ENCODE data around the gene KDSR.

KDSR gene

DNA sequence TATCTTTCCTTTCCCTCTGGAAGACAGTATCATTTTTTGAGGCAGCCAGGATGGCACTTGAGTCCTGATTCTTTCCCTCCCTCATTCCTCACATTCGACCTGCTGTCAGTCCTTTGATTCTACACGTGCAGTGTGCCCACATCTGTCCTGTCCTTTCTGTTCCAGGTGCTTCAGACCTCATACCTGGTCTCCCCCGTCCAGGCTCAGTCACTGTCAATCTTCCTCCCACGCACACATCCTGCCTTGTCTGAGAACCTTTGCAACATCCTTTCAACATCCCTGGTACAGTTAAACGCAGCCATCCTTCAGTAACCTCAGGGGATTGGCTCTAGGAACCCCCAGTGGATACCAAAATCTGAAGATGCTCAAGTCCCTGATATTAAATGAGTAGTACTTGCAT lies 57.6 kb downstream of the KDSR start:
- in situ Hi-C loops (cut with MboI; ENCODE audit: low sequenced_read_pairs): loop anchor here (25.0 kb wide), 1 partner anchor 172 kb away; no protein-coding TSS in a partner anchor

GRCh38 chr18:63307551-63308200 lies 59.3 kb downstream of the KDSR start:
- in situ Hi-C loops (cut with MboI; ENCODE audit: low sequenced_read_pairs): loop anchor here (25.0 kb wide), 1 partner anchor 170 kb away; no protein-coding TSS in a partner anchor

DNA sequence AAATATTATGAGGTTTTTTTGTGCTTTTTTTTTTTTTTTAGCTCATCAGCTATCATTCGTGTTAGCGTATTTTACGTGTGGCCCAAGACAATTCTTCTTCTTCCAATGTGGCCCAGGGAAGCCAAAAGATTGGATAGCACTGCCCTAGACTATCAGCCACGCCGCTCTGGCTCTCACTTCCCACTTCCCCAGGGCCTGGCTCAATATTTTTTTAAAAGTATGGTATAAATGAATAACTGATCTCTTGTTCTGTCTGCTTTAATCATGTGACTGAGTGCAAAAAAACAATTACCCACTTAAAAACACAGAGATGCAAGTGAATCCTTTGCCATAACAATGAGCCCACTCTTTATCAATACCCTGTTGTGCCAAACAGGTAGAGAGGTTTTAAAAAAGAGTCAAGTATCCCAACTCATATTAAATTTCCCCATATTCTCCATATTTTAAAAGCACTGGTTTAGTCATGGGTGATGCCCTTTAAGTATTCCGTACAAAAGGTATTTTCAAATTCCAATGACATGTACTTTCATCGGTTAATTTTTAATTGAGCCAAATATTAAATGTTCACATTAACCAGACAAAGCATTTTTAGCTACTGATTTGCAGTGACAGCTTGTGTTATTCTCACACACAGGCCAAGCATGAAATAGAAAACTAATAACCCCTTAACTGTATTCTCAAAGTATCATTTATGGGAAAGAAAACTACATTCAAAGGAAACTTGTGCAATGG lies 60.0 kb downstream of the KDSR start:
- in situ Hi-C loops (cut with MboI; ENCODE audit: low sequenced_read_pairs): loop anchor here (25.0 kb wide), 1 partner anchor 170 kb away; no protein-coding TSS in a partner anchor

GRCh38 chr18:63306249-63306648 lies 60.8 kb downstream of the KDSR start:
- in situ Hi-C loops (cut with MboI; ENCODE audit: low sequenced_read_pairs): loop anchor here (25.0 kb wide), 1 partner anchor 169 kb away; no protein-coding TSS in a partner anchor

- in situ Hi-C loops (cut with MboI; ENCODE audit: low sequenced_read_pairs): loop anchor here (25.0 kb wide), 1 partner anchor 166 kb away; no protein-coding TSS in a partner anchor
Measured at GRCh38 chr18:63303547-63303946, 63.5 kb downstream of the KDSR start.

DNA sequence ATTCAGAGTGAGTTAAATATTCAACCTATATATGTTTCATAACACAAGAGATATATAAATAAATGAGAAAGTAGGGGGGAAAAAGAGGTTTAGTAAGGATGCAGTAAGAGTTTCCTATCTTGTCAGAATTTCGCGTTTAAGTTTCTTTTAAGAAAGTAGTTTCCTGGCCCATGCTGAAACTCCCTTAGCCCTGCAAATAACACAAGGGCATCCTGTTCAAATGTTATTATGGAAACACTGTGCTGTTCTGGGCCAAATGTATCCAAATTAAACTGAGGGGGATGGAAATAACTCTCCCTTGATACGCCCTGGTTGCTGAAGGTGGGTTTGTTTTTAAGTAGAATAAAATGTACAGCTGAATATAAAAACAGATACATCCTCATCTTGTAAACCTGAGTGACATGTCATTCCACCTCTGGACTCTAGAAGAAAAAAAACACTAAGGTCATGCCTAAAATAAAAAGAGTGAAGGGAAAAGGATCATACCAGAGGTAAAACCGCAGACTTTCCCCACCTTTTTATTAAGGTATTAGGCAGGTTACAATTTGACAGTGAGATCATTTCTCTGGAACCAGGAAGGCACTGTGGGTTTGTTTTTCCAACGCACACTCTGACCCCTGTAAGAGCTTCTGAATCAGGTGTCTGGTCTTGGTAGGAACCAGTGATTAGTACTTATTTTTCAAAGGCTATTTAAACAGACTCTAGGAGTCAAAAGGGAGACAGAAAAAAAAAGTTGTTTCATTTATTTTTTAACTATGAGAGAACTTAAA lies 64.2 kb downstream of the KDSR start:
- in situ Hi-C loops (cut with MboI; ENCODE audit: low sequenced_read_pairs): loop anchor here (25.0 kb wide), 1 partner anchor 166 kb away; no protein-coding TSS in a partner anchor

- in situ Hi-C loops (cut with MboI; ENCODE audit: low sequenced_read_pairs): loop anchor here (25.0 kb wide), 1 partner anchor 165 kb away; no protein-coding TSS in a partner anchor
Measured at GRCh38 chr18:63302220-63302619, 64.8 kb downstream of the KDSR start.

- in situ Hi-C loops (cut with MboI; ENCODE audit: low sequenced_read_pairs): loop anchor here (25.0 kb wide), 1 partner anchor 164 kb away; no protein-coding TSS in a partner anchor
Measured at GRCh38 chr18:63301434-63301833, 65.6 kb downstream of the KDSR start.

- in situ Hi-C loops (cut with MboI; ENCODE audit: low sequenced_read_pairs): loop anchor here (25.0 kb wide), 1 partner anchor 163 kb away; no protein-coding TSS in a partner anchor
Measured at GRCh38 chr18:63299837-63300745, 66.9 kb downstream of the KDSR start.

DNA sequence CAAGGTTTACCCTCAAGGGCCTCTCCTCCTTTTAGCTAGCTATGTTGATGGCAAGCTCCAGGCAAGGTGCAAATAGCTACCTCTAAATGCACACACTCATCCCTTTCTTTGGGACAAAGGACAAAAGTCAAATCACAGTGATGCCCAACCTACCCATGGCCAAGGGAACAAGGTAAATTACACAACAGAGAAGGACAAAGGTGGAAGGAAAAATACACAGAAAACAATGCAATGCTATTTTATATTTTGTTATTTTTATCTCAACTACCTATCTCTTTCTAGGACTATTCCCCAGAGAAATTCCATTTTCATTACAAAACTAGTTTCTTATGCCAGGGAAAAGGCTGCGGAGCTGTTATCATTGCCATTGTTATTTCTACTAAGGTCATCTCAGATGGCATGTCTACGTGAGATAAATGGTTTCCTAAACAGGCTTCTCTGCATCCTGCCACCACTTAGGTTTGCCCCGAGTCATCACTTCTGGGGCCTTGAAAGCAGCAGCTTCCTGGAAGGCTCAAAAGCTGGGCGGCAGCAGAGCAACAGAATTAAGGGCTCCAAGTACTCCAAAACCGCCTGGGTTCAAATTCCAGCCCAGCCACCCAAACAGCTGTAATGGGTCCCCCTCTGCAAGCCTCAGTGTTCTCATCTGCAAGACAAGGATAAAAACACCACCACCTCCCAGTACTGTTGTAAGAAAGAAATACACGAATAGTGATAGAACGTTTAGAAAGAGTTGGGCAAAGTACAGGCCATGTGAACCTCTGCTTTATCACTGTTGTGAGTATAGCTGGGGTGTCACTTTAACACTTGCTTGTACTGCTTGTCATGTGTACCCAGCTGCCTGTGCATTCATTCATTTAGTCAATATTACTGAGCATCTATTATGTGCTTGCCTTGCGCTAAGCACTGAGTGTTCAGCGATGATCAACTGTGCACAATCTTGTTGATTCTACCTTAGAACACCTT lies 68.3 kb downstream of the KDSR start:
- in situ Hi-C loops (cut with MboI; ENCODE audit: low sequenced_read_pairs): no loop called here

DNA sequence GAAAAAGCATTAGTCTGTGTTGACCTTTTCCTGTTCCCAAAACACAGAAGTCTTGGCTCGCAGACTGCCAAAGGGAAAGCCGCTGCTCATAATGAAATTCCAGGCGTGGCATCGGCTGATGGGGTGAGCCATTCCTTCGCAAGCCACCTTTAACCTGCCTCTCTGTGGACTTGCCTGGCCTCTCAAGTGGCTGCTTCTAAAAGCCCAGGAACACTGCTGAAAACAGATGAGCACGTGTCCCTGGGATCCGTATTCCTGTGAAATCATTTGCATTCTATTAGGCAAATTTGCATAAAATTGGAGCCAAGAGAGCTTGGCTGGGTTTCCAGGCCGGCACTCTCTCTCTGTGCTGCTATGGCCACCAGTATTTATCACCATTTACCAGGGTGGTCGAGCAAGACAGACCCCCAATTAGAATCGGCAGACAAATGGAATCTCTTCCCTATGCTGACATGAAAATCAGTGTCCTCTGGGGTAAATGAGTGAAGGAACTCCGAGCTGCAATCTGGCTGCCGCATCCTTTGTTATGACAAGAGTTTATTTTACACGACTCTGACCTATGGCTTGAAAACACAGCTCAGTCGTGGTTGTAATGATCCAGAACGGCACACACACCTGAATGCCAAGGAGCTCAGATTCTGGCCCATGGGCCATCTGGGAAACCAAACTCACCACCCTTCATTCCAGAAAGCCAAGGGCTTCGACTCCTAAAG lies 69.2 kb downstream of the KDSR start:
- in situ Hi-C loops (cut with MboI; ENCODE audit: low sequenced_read_pairs): no loop called here

- in situ Hi-C loops (cut with MboI; ENCODE audit: low sequenced_read_pairs): no loop called here
Measured at GRCh38 chr18:63293935-63294334, 73.1 kb downstream of the KDSR start.

DNA sequence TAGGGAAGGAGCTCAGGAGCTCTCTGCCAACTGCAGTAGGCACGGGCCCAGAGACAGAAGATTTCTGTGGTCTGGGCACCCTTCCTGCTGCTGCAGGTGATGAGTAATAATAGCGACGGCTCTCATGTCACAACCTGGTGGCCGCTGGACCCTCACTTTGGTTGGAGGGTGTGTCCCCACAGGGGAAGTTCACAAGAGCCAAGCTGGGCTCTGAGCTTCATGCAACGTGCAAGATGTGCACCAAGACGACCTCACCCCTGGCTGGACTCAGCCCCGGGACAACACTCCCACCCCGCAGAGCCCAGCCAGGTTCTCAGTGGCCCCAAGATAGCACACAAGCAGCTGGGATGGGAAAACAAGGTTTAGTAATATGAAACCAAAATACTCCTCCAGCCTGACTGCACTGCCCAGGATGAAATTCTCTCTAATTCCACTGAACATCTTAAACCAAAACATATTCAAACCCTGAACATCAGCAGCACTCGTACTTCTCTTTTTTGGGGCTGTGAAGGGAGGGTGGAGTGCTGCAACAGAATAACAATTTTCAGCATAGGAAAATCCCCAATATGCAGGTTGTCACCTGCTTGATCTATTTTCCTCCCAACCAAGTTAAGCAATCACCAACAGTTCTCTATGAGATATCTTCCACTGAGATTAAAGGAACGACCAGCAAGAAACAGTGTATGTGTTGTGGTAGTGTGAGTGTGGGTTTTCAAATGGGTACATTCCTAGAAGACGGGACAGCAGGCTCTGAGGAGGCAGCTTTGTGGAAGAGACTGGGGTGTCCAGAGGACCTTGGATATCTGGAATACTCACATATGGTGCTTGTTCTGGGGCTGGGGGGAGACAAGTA lies 73.9 kb downstream of the KDSR start:
- in situ Hi-C loops (cut with MboI; ENCODE audit: low sequenced_read_pairs): no loop called here

- in situ Hi-C loops (cut with MboI; ENCODE audit: low sequenced_read_pairs): no loop called here
Measured at GRCh38 chr18:63291278-63291677, 75.7 kb downstream of the KDSR start.

DNA sequence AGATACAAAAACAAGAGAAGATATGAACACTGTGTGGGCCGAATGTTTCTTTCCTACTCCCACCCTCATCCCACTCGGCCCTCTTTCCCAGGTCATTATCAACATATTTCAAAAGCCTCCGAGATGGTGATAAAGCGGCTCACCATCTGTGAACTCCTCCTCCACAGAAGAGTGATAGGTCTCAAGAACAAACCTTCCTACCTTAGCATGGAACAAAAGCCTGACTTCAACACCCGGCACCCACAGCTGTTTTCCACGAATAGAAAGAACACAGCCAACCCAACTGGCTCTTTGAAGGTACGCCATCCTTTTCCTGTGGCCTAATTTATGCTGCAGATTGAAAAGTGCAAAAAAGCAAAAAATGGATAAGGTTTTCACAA lies 76.2 kb downstream of the KDSR start:
- in situ Hi-C loops (cut with MboI; ENCODE audit: low sequenced_read_pairs): no loop called here

DNA sequence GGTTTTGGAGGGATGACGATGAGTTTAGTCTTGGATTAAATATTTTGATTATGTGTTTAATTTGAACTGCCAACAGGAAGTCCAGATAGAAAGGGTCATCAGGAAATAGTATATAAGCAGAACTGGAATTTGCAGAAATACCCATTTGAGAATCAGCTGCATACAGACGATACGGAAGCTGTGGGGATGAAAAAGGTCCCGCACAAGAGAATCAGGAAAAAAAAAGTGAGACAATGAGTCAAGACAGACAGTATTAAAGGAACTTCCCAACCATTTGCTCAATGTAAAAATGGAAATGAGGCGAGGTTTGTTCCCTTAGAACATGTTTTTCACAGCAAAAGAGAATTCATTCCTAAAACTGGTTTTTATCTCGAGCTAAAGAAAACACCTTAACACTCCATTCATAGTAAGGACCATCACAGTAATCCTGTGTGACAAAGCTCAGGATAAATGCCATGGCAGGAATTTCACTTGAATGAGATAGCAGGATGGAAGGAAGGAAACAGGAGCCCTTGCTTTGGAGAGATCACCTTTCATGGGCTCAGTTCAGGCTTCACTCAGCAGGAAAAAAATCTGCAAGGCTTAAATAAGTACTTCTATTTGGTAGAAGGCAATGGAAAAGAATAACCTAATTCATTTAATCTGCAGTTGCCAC lies 76.7 kb downstream of the KDSR start:
- in situ Hi-C loops (cut with MboI; ENCODE audit: low sequenced_read_pairs): no loop called here

DNA sequence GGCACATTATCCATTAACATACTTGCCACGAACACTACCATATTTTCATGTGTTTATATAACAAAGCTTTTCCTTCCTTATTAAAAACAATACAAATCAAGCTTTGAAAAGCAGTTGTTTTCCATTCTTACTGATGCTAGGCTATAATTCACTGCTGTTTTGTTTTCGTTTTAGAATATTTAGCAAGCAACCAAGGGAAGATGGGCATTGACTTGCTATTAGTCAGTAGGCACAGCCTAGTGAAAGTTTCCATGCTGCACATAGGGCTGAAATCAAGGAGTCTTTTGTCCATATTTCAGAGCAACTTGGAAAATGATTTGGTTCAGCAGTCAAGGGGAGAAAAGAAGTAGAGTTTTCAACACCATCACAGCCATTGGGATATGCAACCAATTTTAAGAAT lies 78.7 kb downstream of the KDSR start:
- in situ Hi-C loops (cut with MboI; ENCODE audit: low sequenced_read_pairs): no loop called here

Data from HL-60/S4 treated with retinoic acid at 250 ng/mL for 4 days and 3 days (cell line).